Measurements from ENCODE around the gene AK4. TPM values are rescaled to one million over a fixed set of nuclear protein-coding genes. Genes with fewer than 3 reads are reported as not detected.

Gene AK4
- total and polyA plus RNA-seq, 2 of the 8 experiments (the other 6 are each of a cell fraction or from before 2014, with no cell fraction given) = 64.5 to 175 TPM

GRCh38 chr1:65214340-65215027 lies 66.5 kb downstream of the AK4 start:
- Histone ChIP-seq H4K91ac (replicated peaks; ENCODE audit: insufficient read length, low read length) (no peak overlapping the region), H3K9ac (replicated peaks in 1 of 4; ENCODE audit: extremely low read depth in 1 of 4, low read depth in 3 of 4, low read length in 3 of 4) (no peak overlapping the region), H2BK15ac (ENCODE audit: low read length) (no peak overlapping the region), H3K23me2 (ENCODE audit: low read depth, low read length) (no peaks in the 10 kb centered on the region), H2AK5ac (ENCODE audit: low read depth, low read length) (no peak overlapping the region), H3K9me3 (ENCODE audit: insufficient read depth in 2 of 2, low read depth in 1 of 2, low read length in 1 of 2) (no peaks in the 10 kb centered on the region), H3K4me3 (ENCODE audit: extremely low read depth in 1 of 4, insufficient read depth in 2 of 4, low read depth in 3 of 4, low read length in 4 of 4) (no peak overlapping the region), H4K20me1 (replicated peaks in 1 of 2; ENCODE audit: control insufficient read depth in 1 of 2, insufficient read depth in 2 of 2, low read length in 2 of 2) (peaks cover 0 to 1% of the 10 kb centered on the region in 2 experiments), H3K56ac (replicated peaks; ENCODE audit: insufficient read length, low read depth, low read length) (no peak overlapping the region), H2BK20ac (ENCODE audit: low read length) (no peak overlapping the region), H3K14ac (ENCODE audit: insufficient read length) (no peak overlapping the region), H4K5ac (ENCODE audit: insufficient read length, low read depth, low read length) (no peak overlapping the region), H3K4me2 (ENCODE audit: insufficient read depth in 1 of 2, low read depth in 2 of 2, low read length in 2 of 2) (no peak overlapping the region), H4K8ac (ENCODE audit: extremely low read depth, insufficient read depth, low read length) (no peak overlapping the region), H3K18ac (ENCODE audit: extremely low read depth, low read length) (no peak overlapping the region), H2BK12ac (ENCODE audit: low read depth, low read length) (no peak overlapping the region), H3K79me2 (ENCODE audit: control insufficient read depth in 1 of 2, insufficient read depth in 2 of 2, low read length in 2 of 2) (peaks cover 3 to 23% of the 10 kb centered on the region in 2 experiments; a peak in 2 of 4 replicates), H3K27ac (ENCODE audit: low read depth, low read length) (no peak overlapping the region), H2AFZ (ENCODE audit: low read length) (no peak overlapping the region), H2BK120ac (replicated peaks; ENCODE audit: low read depth, low read length) (no peak overlapping the region), H3K4ac (replicated peaks; ENCODE audit: insufficient read length, low read depth, low read length) (no peak overlapping the region), H3K36me3 (ENCODE audit: control insufficient read depth in 2 of 4, insufficient read depth in 4 of 4, low read length in 3 of 4) (peaks cover 0 to 2% (median 0%) of the 10 kb centered on the region in 4 experiments; a peak in 1 of 8 replicates), H3K4me1 (replicated peaks in 1 of 4; ENCODE audit: control insufficient read depth in 3 of 4, insufficient read depth in 4 of 4, low read length in 3 of 4) (peaks cover 0 to 7% (median 3%) of the 10 kb centered on the region in 4 experiments; a peak in 3 of 7 replicates), H2BK5ac (ENCODE audit: low read depth, low read length) (no peak overlapping the region), H3K79me1 (ENCODE audit: low read depth, low read length) (no peaks in the 10 kb centered on the region), H3K23ac (ENCODE audit: insufficient read length) (no peak overlapping the region), H3K27me3 (replicated peaks in 1 of 4; ENCODE audit: control insufficient read depth in 3 of 4, extremely low read depth in 1 of 4, insufficient read depth in 3 of 4, low read length in 3 of 4) (no peaks in the 10 kb centered on the region)
- FAIRE-seq (no peak), DNase-seq (ENCODE audit: low read depth in 1 of 2, low spot score in 2 of 2) (no peak)
- 92% methylated on average over 9 of the region's 9 CpGs; no CpG with 5 or more reads in 1 of the 2 experiments for WGBS, 2 experiments (ENCODE audit: extremely low coverage in 1 of 2, insufficient coverage in 1 of 2, insufficient read length in 1 of 2, insufficient replicate concordance in 2 of 2, low coverage in 1 of 2, low lambda C conversion rate in 2 of 2, missing lambda C conversion rate in 1 of 2)
- POLR2A ChIA-PET (ENCODE audit: partially characterized antibody) = interaction anchor here (1.1 kb wide), 1 partner anchor 65 kb away, joined by 3 read pairs; no protein-coding TSS in a partner anchor
- CTCF ChIA-PET (ENCODE audit: partially characterized antibody) = interaction anchor here (0.9 to 1.9 kb wide), 4 partner anchors 10 to 473 kb away, joined by 4 to 5 read pairs (median 5); no protein-coding TSS in a partner anchor
- TF ChIP-seq SIRT6 (IDR thresholded peaks at IDR 0.05; ENCODE audit: low read length) = no peak
- TF ChIP-seq SP4 (IDR thresholded peaks at IDR 0.05; ENCODE audit: low read length) = no peak
- no peak for TF ChIP-seq RNF2 (IDR thresholded peaks at IDR 0.05; ENCODE audit: borderline replicate concordance, low read depth, low read length, missing control alignments, poor library complexity, severe bottlenecking)
- no peak for TF ChIP-seq CREB1 (IDR thresholded peaks at IDR 0.05)
- TF ChIP-seq TAF1 (IDR thresholded peaks at IDR 0.05; ENCODE audit: low read depth, low read length) = no peak
- no peak for TF ChIP-seq KDM5A (IDR thresholded peaks at IDR 0.05; ENCODE audit: low read length)
- TF ChIP-seq BCL11A (IDR thresholded peaks at IDR 0.05; ENCODE audit: low read depth in 2 of 2, low read length in 2 of 2) = no peak

Data from H1 (cell line).